Lower leg skin (tissue), 3 donors: ENCODE measurements around the gene SLK.

ENCODE experiments used
- POLR2A ChIP-seq, 2 donors: fragments of 450-650 bp; IDR thresholded peaks; one replicate each; pipeline ENCODE4 v1.6.1; 2016 to 2017; ENCODE audit warnings: antibody characterized with exemption in 2 of 2, mild to moderate bottlenecking in 1 of 2, moderate library complexity in 1 of 2
- TF ChIP-seq, protein P1 (sequence below), 3 donors: fragments of 450-650 bp; IDR thresholded peaks; one replicate each; pipeline ENCODE4 v1.5.1; 2016; ENCODE audit warnings: antibody characterized with exemption in 3 of 3, mild to moderate bottlenecking in 3 of 3, moderate library complexity in 2 of 3

DNA sequence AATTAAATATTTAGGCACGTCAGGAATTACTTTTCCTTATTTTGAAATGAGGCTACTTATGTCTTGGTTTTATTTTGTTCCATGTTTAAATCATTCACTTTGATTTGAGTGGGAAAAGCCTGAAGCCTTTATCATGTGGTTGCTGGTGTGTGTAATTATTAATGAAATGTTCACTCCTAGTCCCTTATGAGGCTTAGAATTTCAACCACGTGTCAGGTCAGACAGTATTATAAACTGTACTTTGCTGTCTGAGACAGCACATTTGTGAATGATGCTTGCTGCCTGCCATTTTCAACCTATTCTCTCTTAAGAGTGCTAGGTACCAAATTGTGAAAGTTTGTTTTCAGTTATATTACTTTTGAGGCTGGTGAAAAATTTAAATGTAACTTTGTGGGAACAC lies 59.8 kb downstream of the SLK start:
- TF ChIP-seq, protein P1, sequence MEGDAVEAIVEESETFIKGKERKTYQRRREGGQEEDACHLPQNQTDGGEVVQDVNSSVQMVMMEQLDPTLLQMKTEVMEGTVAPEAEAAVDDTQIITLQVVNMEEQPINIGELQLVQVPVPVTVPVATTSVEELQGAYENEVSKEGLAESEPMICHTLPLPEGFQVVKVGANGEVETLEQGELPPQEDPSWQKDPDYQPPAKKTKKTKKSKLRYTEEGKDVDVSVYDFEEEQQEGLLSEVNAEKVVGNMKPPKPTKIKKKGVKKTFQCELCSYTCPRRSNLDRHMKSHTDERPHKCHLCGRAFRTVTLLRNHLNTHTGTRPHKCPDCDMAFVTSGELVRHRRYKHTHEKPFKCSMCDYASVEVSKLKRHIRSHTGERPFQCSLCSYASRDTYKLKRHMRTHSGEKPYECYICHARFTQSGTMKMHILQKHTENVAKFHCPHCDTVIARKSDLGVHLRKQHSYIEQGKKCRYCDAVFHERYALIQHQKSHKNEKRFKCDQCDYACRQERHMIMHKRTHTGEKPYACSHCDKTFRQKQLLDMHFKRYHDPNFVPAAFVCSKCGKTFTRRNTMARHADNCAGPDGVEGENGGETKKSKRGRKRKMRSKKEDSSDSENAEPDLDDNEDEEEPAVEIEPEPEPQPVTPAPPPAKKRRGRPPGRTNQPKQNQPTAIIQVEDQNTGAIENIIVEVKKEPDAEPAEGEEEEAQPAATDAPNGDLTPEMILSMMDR (IDR thresholded peaks at IDR 0.05), result no peak
- TF ChIP-seq POLR2A (IDR thresholded peaks at IDR 0.05), result no peak
